Parathyroid adenoma (tissue), 2 donors: Measurements from ENCODE around the gene FGR.

ENCODE experiments used
- H2AFZ ChIP-seq: fragments of 300-600 bp; sonication (generic); one replicate; pipeline ENCODE4 v1.7.0; 2017; ENCODE audit warnings: antibody characterized with exemption, mild to moderate bottlenecking
- H3K27ac ChIP-seq: fragments of 300-600 bp; sonication (generic); one replicate; pipeline ENCODE4 v1.7.0; 2017
- H3K27me3 ChIP-seq: fragments of 300-600 bp; sonication (generic); one replicate; pipeline ENCODE4 v1.7.0; 2017; ENCODE audit warnings: low read length; ENCODE audit not compliant: control insufficient read depth, insufficient read depth
- H3K36me3 ChIP-seq: fragments of 300-600 bp; sonication (generic); one replicate; pipeline ENCODE4 v1.7.0; 2017; ENCODE audit warnings: low read length; ENCODE audit not compliant: control insufficient read depth, insufficient read depth
- H3K4me1 ChIP-seq: fragments of 300-600 bp; sonication (generic); one replicate; pipeline ENCODE4 v1.7.0; 2017; ENCODE audit warnings: control low read depth
- H3K4me2 ChIP-seq: fragments of 300-600 bp; sonication (generic); one replicate; pipeline ENCODE4 v1.7.0; 2017; ENCODE audit warnings: low read length
- H3K4me3 ChIP-seq: fragments of 300-600 bp; sonication (generic); one replicate; pipeline ENCODE4 v1.7.0; 2017; ENCODE audit warnings: low read depth, low read length
- H3K79me2 ChIP-seq: fragments of 300-600 bp; sonication (generic); one replicate; pipeline ENCODE4 v1.7.0; 2017; ENCODE audit warnings: control low read depth
- H3K9ac ChIP-seq: fragments of 300-600 bp; sonication (generic); one replicate; pipeline ENCODE4 v1.7.0; 2017; ENCODE audit warnings: mild to moderate bottlenecking
- H3K9me3 ChIP-seq: fragments of 300-600 bp; sonication (generic); one replicate; pipeline ENCODE4 v1.7.0; 2017; ENCODE audit warnings: low read length; ENCODE audit not compliant: control insufficient read depth
- TF ChIP-seq, protein P1 (sequence below): fragments of 300-600 bp; sonication (generic); IDR thresholded peaks from one replicate; pipeline ENCODE4 v1.7.0; 2017; ENCODE audit warnings: antibody characterized with exemption, mild to moderate bottlenecking
- donor health status: primary hyperparathyroidism.

Gene FGR

DNA sequence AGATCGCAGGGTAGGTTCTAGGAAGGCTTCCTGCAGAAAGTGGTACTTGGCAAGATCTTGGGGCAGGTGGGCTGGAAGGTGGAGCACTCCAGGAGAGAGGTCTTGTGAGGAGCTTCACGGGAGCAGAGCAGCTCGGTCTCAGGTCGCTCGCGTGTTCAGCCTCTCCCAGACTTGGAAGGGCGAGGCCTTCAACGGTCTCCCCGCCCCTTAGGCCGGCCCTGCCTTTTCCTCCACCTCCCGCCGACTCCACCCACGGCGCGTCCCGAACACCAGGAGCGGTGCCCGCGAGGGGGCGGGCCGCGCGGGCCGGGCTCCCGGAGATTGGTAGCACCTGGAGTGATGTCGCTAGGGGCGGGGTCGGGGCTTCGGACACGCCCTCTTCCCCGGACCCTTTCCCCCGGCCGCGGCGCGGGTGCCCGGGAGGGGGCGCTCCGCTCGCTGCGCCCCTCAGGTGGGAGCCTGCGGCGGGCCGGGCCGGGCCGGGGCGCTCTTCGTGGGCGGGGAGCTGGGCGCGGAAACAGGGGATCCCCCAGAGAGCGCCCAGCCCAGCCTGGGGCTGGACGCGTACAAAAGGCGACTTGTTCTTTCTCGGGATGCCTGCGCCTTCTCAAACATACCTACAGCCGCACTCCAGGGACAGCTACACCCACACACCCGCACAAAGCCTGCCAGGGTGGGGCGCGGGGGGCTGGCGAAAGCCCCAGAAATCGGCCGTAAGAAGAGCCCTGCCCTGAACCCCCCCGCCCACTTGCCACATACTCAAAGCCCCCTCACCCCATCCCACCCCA, 66.5 kb downstream of the FGR start:
- peak overlapping the region; percentile 64 for H3K4me2 ChIP-seq

DNA sequence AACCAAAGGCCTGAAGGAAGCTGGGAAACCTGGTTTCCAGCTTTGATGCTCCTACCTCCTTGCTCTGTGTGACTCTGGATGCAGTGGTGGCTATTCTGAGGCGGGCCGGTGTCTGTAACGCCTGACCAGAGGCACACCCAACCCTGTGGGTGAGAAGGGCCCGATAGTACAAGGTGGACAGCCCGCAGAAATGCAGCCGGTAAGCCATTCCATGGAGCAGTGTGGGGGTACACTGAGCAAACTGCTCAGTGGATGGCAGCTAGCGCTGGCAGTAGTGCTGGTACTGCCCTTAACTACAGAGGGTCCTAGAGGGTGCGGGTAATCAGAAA, 67.0 kb downstream of the FGR start:
- Histone ChIP-seq H3K4me2 (no peak overlapping the region), H3K9ac (no peak overlapping the region), H3K4me1 (peaks cover 36% of the 10 kb centered on the region), H3K79me2 (peaks cover 20% of the 10 kb centered on the region), H2AFZ (no peak overlapping the region), H3K9me3 (no peaks in the 10 kb centered on the region), H3K27ac (no peak overlapping the region), H3K27me3 (no peaks in the 10 kb centered on the region), H3K36me3 (no peaks in the 10 kb centered on the region), H3K4me3 (peak overlapping the region; percentile 23)
- TF ChIP-seq, protein P1, sequence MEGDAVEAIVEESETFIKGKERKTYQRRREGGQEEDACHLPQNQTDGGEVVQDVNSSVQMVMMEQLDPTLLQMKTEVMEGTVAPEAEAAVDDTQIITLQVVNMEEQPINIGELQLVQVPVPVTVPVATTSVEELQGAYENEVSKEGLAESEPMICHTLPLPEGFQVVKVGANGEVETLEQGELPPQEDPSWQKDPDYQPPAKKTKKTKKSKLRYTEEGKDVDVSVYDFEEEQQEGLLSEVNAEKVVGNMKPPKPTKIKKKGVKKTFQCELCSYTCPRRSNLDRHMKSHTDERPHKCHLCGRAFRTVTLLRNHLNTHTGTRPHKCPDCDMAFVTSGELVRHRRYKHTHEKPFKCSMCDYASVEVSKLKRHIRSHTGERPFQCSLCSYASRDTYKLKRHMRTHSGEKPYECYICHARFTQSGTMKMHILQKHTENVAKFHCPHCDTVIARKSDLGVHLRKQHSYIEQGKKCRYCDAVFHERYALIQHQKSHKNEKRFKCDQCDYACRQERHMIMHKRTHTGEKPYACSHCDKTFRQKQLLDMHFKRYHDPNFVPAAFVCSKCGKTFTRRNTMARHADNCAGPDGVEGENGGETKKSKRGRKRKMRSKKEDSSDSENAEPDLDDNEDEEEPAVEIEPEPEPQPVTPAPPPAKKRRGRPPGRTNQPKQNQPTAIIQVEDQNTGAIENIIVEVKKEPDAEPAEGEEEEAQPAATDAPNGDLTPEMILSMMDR, result no peak

More for the DNA sequence above, 66.5 kb downstream of the FGR start:
- H3K79me2 ChIP-seq, result peaks cover 20% of the 10 kb centered on the region
- H3K9ac ChIP-seq, result no peak overlapping the region
- peak overlapping the region; percentile 42 for H3K27ac ChIP-seq
- H3K4me3 ChIP-seq, result peak overlapping the region; percentile 23
- H2AFZ ChIP-seq, result no peak overlapping the region
- H3K9me3 ChIP-seq, result no peaks in the 10 kb centered on the region
- TF ChIP-seq, protein P1, result peak; percentile 49
- peaks cover 37% of the 10 kb centered on the region for H3K4me1 ChIP-seq
- H3K27me3 ChIP-seq, result no peaks in the 10 kb centered on the region
- no peaks in the 10 kb centered on the region for H3K36me3 ChIP-seq

DNA sequence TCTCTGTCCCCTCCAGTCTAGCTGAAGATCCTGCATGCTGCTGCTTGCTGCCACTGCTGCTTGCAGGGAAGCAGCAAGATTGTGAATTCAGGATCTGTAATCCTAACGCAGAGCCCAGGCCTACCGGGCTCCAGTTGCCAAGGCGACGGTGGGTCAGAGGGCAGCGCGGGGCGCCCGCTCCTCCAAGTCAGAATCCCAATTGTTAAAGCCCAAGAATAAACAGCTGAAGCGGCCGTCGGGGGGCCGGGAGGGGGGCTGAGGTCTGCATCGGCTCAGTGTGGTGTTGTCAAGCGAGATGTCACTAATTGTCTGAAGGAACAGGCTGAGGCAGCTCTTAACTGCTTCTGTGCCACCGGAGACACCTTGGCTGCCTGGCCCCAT, 67.8 kb downstream of the FGR start:
- peaks cover 20% of the 10 kb centered on the region for H3K79me2 ChIP-seq
- H2AFZ ChIP-seq, result no peak overlapping the region
- H3K36me3 ChIP-seq, result no peaks in the 10 kb centered on the region
- H3K27me3 ChIP-seq, result no peaks in the 10 kb centered on the region
- no peak overlapping the region for H3K4me2 ChIP-seq
- H3K9ac ChIP-seq, result no peak overlapping the region
- TF ChIP-seq, protein P1, result no peak
- no peaks in the 10 kb centered on the region for H3K9me3 ChIP-seq
- H3K27ac ChIP-seq, result no peak overlapping the region
- H3K4me1 ChIP-seq, result peaks cover 29% of the 10 kb centered on the region
- H3K4me3 ChIP-seq, result no peak overlapping the region

DNA sequence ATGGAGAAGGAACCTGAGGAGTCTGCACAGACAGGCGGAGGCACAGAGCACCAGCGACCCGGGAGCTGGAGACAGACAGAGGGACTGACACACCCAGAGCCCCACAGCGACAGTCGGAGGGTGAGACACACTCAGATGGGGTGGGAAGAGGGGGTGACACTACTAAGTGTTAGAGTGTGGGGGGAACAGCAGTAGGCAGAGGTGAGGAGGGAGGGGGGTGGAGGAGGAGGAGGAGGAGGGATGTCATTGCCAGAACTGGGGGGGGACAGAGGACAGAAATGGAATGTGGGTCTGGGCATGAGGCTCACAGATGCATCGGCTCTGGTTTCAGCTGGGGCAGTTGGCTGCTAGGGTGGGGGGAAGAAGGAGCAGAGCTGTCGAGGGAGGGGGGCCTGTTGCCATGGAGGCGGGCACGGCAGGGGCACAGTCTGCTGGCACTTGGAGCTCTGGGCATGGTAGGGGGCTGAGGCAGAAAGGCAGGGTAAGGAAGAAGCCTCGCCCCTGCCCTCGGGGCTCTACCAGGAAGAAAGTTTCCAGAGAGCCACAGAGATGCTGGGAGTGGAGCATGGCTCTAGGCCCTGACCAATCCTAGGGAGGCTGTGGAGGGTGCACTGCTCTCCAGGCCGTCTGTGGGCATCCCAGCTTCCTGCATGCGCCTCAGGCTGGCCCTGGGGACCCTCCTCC, 68.4 kb downstream of the FGR start:
- Histone ChIP-seq H3K79me2 (peaks cover 20% of the 10 kb centered on the region), H3K9me3 (no peaks in the 10 kb centered on the region), H3K27ac (no peak overlapping the region), H2AFZ (no peak overlapping the region), H3K9ac (no peak overlapping the region), H3K4me1 (peaks cover 25% of the 10 kb centered on the region), H3K27me3 (no peaks in the 10 kb centered on the region), H3K4me3 (no peak overlapping the region), H3K4me2 (no peak overlapping the region), H3K36me3 (no peaks in the 10 kb centered on the region)
- TF ChIP-seq, protein P1, result no peak
